Tongue (tissue), 1 donor: ENCODE measurements around the gene ABCA4. TPM values are rescaled to one million over a fixed set of nuclear protein-coding genes. Genes with fewer than 3 reads are reported as not detected.

ENCODE experiments used
- total RNA-seq: library from RNA; depleted of rRNA; stranded (reverse); fragments of >200 nt; gene quantifications from one replicate; pipeline ENCODE4 v1.2.3, GENCODE V29; 2014

The ABCA4 gene
- total RNA-seq, 1 donor from 2014 or later: 2.2 TPM

Other genes with a start within 250 kb of the ABCA4 start
- gene DNTTIP2, start 241.9 kb downstream of the ABCA4 start, total RNA-seq: 36.1 TPM
- gene GCLM, start 211.7 kb downstream of the ABCA4 start, total RNA-seq: 11.1 TPM
- gene ARHGAP29, start 116.4 kb upstream of the ABCA4 start, total RNA-seq: 59.6 TPM